Astrocyte of the cerebellum (primary cell): Measurements from ENCODE around the gene MUC20.
"Not testable (repeated sequence)": the region's sequence is repeated elsewhere in the genome, so short reads cannot be mapped to it uniquely, and the experiment has no call there.

Experiments used
- DNase-seq: peaks from one replicate; pipeline ENCODE4 v3.0.0-alpha.2; 2011; ENCODE audit warnings: low read depth
- H3K4me3 ChIP-seq: 2 replicates; pipeline ENCODE4 v1.5.1; 2011; ENCODE audit warnings: mild to moderate bottlenecking, low read depth, low read length, moderate library complexity
- CTCF ChIP-seq: IDR thresholded peaks from 2 replicates; pipeline ENCODE4 v1.5.1; 2012; ENCODE audit warnings: low read length, low read depth, moderate library complexity, mild to moderate bottlenecking; ENCODE audit errors: missing control alignments
- in situ Hi-C: cut with HindIII; loops from 2 replicates; pipeline ENCODE4 v1.10.0; 2017; ENCODE audit warnings: low sequenced_read_pairs

The MUC20 gene

GRCh38 chr3:195690951-195691350, 29.8 kb upstream of the MUC20 start:
- H3K4me3 ChIP-seq, result no peak overlapping the region
- in situ Hi-C loops, result no loop called here
- no peak for TF ChIP-seq CTCF
- DNase-seq, result no peak

GRCh38 chr3:195691596-195692353, 29.0 kb upstream of the MUC20 start:
- in situ Hi-C loops, H3K4me3 ChIP-seq: not testable (repeated sequence)
- DNase-seq, result peak; percentile 56

GRCh38 chr3:195692354-195692685, 28.5 kb upstream of the MUC20 start:
- in situ Hi-C loops, result no loop called here
- TF ChIP-seq CTCF, result no peak
- no peak overlapping the region for H3K4me3 ChIP-seq
- DNase-seq, result no peak

- no peak overlapping the region for H3K4me3 ChIP-seq
- no peak for DNase-seq
- TF ChIP-seq CTCF, result no peak
- in situ Hi-C loops, result no loop called here
Observed at GRCh38 chr3:195692781-195693427, 27.9 kb upstream of the MUC20 start.

GRCh38 chr3:195693428-195694216, 27.2 kb upstream of the MUC20 start:
- no peak for TF ChIP-seq CTCF
- no peak for DNase-seq
- no peak overlapping the region for H3K4me3 ChIP-seq
- in situ Hi-C loops, result no loop called here

GRCh38 chr3:195694217-195695076, 26.3 kb upstream of the MUC20 start:
- DNase-seq, in situ Hi-C loops: not testable (repeated sequence)

GRCh38 chr3:195696632-195697278, 24.0 kb upstream of the MUC20 start:
- in situ Hi-C loops, result no loop called here
- no peak for DNase-seq
- H3K4me3 ChIP-seq, result no peak overlapping the region
- no peak for TF ChIP-seq CTCF

More at GRCh38 chr3:195694217-195695076, 26.3 kb upstream of the MUC20 start:
- H3K4me3 ChIP-seq, result not testable (repeated sequence)
